ENCODE results near the gene PNLDC1.

The PNLDC1 gene

GRCh38 chr6:159797554-159797953 lies 2.5 kb upstream of the PNLDC1 start:
- TF ChIP-seq, protein P1, sequence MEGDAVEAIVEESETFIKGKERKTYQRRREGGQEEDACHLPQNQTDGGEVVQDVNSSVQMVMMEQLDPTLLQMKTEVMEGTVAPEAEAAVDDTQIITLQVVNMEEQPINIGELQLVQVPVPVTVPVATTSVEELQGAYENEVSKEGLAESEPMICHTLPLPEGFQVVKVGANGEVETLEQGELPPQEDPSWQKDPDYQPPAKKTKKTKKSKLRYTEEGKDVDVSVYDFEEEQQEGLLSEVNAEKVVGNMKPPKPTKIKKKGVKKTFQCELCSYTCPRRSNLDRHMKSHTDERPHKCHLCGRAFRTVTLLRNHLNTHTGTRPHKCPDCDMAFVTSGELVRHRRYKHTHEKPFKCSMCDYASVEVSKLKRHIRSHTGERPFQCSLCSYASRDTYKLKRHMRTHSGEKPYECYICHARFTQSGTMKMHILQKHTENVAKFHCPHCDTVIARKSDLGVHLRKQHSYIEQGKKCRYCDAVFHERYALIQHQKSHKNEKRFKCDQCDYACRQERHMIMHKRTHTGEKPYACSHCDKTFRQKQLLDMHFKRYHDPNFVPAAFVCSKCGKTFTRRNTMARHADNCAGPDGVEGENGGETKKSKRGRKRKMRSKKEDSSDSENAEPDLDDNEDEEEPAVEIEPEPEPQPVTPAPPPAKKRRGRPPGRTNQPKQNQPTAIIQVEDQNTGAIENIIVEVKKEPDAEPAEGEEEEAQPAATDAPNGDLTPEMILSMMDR (conservative IDR thresholded peaks at IDR 0.05; ENCODE audit: control insufficient read depth, insufficient read depth, low read depth, low read length) = no peak
- no peak overlapping the region for H3K4me3 ChIP-seq (ENCODE audit: control insufficient read depth, low read depth, low read length)
- DNase-seq (ENCODE audit: low read depth) = no peak

DNA sequence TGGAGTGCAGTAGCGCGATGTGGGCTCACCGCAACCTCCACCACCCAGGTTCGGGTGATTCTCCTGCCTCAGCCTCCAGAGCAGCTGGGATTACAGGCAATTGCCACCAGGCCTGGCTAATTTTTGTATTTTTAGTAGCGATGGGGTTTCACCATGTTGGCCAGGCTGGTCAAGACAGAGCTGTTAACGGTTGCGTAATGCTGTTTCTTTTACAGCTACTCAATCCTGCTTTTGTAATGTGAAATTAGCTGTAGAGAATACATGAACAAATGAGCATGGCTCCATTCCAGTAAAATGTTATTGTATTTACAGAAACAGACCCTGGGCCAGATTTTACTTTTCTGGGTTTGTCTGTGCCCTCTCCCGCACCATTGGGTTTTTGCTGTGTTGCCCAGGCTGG lies 1.9 kb downstream of the PNLDC1 start:
- TF ChIP-seq, protein P1 (conservative IDR thresholded peaks at IDR 0.05; ENCODE audit: control insufficient read depth, insufficient read depth, low read depth, low read length) = no peak
- DNase-seq (ENCODE audit: low read depth) = no peak
- H3K4me3 ChIP-seq (ENCODE audit: control insufficient read depth, low read depth, low read length) = no peak overlapping the region

GRCh38 chr6:159804504-159804903 lies 4.4 kb downstream of the PNLDC1 start:
- TF ChIP-seq, protein P1 (conservative IDR thresholded peaks at IDR 0.05; ENCODE audit: control insufficient read depth, insufficient read depth, low read depth, low read length) = no peak
- no peak overlapping the region for H3K4me3 ChIP-seq (ENCODE audit: control insufficient read depth, low read depth, low read length)
- DNase-seq (ENCODE audit: low read depth) = no peak

DNA sequence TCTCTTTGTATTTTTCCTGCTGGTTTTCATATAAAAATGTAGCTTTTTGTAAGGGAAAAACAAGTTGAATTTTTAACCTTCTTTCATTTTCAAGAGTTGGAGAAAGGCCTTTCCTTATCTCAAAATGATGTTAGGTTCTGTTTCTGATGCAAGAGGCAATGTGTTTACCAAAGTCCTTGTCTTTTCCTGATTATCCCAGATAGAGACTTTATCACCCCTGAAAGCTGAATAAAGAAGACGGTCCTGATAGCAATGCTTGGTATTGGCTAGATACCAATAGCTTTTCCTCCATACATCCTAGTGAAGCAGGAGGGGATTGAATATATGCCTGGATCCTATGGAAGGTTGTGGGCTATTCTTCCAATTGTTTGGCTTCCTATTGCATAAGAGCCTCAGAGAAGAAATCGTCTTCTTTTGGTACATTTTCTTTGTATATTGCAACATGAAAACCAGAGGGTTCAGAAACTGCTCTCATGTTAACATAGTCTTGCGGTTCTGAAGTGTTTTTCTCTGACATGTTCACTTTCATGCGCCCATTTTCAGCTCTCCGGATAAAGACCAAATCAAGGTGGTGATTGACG lies 5.5 kb downstream of the PNLDC1 start:
- no peak overlapping the region for H3K4me3 ChIP-seq (ENCODE audit: control insufficient read depth, low read depth, low read length)
- TF ChIP-seq, protein P1 (conservative IDR thresholded peaks at IDR 0.05; ENCODE audit: control insufficient read depth, insufficient read depth, low read depth, low read length) = no peak
- DNase-seq (ENCODE audit: low read depth) = no peak

DNA sequence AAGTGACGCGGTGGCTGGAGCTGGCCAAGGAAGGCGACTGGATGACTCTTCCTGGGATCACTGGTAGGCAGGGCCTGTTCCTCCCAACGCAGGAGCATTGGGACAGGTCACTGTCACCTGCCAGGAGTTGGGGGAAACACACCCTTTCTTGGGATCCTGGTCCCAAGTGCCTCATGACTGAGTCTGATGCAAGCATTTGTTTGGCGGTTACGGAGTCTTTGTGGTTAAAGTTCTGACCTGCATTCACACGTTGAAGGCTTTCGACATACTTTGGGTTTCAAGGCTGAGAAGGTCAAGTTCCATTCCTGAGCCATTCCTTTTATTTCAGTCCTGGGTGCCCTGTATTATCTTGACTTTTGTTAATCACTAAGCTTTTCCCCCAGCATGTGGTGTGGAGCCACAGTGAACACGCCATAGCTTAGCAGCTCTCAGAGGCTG lies 6.0 kb downstream of the PNLDC1 start:
- no peak overlapping the region for H3K4me3 ChIP-seq (ENCODE audit: control insufficient read depth, low read depth, low read length)
- DNase-seq (ENCODE audit: low read depth) = peak; percentile 20
- TF ChIP-seq, protein P1 (conservative IDR thresholded peaks at IDR 0.05; ENCODE audit: control insufficient read depth, insufficient read depth, low read depth, low read length) = no peak

DNA sequence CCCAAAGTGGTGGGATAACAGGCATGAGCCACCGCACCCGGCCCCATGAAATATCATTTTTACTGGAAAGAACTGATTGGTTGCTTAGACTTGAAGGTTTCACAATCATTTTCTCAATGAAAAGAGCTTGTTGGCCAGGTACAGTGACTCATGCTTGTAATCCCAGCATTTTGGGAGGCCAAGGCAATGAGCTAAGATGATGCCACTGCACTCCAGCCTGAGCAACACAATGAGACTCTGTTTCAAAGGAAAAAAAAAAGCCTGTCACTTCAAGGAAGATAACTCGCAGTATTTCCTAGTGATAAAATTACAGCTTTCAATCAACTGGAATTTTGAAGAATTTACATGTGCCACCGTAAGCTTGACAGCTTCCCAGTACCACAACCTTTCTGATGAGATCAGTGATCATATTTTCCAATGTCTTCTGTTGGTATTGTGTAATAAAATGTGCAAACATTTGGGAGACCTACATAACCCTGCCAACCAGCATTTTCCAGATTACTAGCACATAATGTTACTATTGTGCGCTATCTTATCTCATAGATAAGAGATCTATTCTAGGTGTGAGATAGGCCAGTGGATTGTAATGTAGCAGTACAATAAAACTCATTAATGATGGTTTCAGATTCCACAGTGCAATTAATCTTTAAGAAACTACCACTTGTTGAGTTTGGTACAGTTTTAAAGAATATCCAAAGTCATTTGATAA lies 7.2 kb downstream of the PNLDC1 start:
- no peak for DNase-seq (ENCODE audit: low read depth)
- TF ChIP-seq, protein P1 (conservative IDR thresholded peaks at IDR 0.05; ENCODE audit: control insufficient read depth, insufficient read depth, low read depth, low read length) = no peak

More for the DNA sequence above, 7.2 kb downstream of the PNLDC1 start:
- no peak overlapping the region for H3K4me3 ChIP-seq (ENCODE audit: control insufficient read depth, low read depth, low read length)
